ENCODE results near the gene CYP2C8. TPM values are rescaled to one million over a fixed set of nuclear protein-coding genes. Genes with fewer than 3 reads are reported as not detected.

CYP2C8 gene
- total RNA-seq, 1 experiment from 2014 or later = 0.75 TPM

DNA sequence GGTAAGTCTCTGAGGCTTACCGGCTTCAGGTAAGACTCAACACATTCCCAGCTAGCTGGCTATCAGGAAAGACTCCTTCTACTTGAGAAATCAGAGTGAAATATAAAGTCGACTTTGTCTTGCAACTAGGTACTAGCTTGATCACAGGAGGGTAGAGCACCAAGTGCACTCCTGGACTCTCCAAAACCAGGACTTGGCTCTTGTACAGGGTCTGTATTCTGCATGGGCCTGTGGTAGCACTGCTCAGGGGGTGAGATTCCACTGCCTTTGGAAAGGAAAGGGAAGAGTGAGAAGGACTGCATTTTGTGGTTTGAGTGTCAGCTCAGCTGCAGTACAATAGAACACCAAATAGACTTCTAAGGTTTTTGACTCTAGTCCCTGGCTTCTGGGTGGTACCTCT, 19.4 kb downstream of the CYP2C8 start:
- no peak overlapping the region for H3K4me3 Mint-ChIP-seq (ENCODE audit: unreplicated experiment)
- no peaks in the 10 kb centered on the region for H3K4me1 ChIP-seq
- H3K27ac Mint-ChIP-seq (ENCODE audit: unreplicated experiment) = no peak overlapping the region
- TF ChIP-seq, protein P1, sequence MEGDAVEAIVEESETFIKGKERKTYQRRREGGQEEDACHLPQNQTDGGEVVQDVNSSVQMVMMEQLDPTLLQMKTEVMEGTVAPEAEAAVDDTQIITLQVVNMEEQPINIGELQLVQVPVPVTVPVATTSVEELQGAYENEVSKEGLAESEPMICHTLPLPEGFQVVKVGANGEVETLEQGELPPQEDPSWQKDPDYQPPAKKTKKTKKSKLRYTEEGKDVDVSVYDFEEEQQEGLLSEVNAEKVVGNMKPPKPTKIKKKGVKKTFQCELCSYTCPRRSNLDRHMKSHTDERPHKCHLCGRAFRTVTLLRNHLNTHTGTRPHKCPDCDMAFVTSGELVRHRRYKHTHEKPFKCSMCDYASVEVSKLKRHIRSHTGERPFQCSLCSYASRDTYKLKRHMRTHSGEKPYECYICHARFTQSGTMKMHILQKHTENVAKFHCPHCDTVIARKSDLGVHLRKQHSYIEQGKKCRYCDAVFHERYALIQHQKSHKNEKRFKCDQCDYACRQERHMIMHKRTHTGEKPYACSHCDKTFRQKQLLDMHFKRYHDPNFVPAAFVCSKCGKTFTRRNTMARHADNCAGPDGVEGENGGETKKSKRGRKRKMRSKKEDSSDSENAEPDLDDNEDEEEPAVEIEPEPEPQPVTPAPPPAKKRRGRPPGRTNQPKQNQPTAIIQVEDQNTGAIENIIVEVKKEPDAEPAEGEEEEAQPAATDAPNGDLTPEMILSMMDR (IDR thresholded peaks at IDR 0.05; ENCODE audit: insufficient read depth in 1 of 2, low read depth in 1 of 2, low read length in 1 of 2, severe bottlenecking in 1 of 2, unreplicated experiment in 1 of 2) = no peak
- no peaks in the 10 kb centered on the region for H3K4me1 Mint-ChIP-seq (ENCODE audit: low read depth, unreplicated experiment)
- no peaks in the 10 kb centered on the region for H3K36me3 ChIP-seq (ENCODE audit: control insufficient read depth, insufficient read depth, low read length)
- intact Hi-C loops (cut with micrococcal nuclease; ENCODE audit: unreplicated experiment) = no loop called here
- ChIA-PET CTCF (no interaction called here), POLR2A (no interaction called here)
- no peaks in the 10 kb centered on the region for H3K27me3 Mint-ChIP-seq (ENCODE audit: insufficient read depth, unreplicated experiment)
- BruUV-seq (replicated peaks) = no TSS peak
- H3K9me3 ChIP-seq = peaks cover 9% of the 10 kb centered on the region; the same call in 1 of the 2 replicates
- no peak overlapping the region for H3K4me3 ChIP-seq (ENCODE audit: low read depth, low read length)
- no peaks in the 10 kb centered on the region for H3K27me3 ChIP-seq (replicated peaks; ENCODE audit: control insufficient read depth, insufficient read depth, low read length)
- no peaks in the 10 kb centered on the region for H3K36me3 Mint-ChIP-seq (ENCODE audit: insufficient read depth, unreplicated experiment)
- no peaks in the 10 kb centered on the region for H3K9me3 Mint-ChIP-seq (ENCODE audit: unreplicated experiment)
- DNase-seq = no peak

DNA sequence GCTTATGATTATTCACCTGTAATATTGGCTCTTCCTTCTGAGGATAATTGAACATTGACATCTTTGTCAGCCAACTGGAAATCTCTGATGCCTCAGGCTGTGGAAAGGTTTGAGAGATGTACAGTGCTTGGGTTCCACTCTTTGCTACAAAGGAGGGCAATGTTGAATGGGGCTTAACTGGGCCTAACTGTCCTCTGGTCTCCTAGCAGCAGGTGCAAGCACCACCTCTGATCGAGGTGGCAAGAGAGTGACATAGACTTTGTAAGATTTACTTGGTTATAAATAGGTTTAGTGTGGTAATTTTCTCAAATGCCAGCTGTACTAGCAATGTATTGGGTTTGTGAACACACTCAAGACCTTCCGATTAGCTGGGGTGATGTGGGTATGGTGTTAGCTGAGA, 21.1 kb downstream of the CYP2C8 start:
- peaks cover 4% of the 10 kb centered on the region; the same call in 1 of the 2 replicates for H3K9me3 ChIP-seq
- H3K4me3 Mint-ChIP-seq (ENCODE audit: unreplicated experiment) = no peak overlapping the region
- no TSS peak for BruUV-seq (replicated peaks)
- H3K36me3 Mint-ChIP-seq (ENCODE audit: insufficient read depth, unreplicated experiment) = no peaks in the 10 kb centered on the region
- TF ChIP-seq, protein P1 (IDR thresholded peaks at IDR 0.05; ENCODE audit: insufficient read depth in 1 of 2, low read depth in 1 of 2, low read length in 1 of 2, severe bottlenecking in 1 of 2, unreplicated experiment in 1 of 2) = no peak
- no peaks in the 10 kb centered on the region for H3K27me3 ChIP-seq (replicated peaks; ENCODE audit: control insufficient read depth, insufficient read depth, low read length)
- CTCF ChIA-PET = no interaction called here
- intact Hi-C loops (cut with micrococcal nuclease; ENCODE audit: unreplicated experiment) = no loop called here
- DNase-seq = no peak
- H3K27me3 Mint-ChIP-seq (ENCODE audit: insufficient read depth, unreplicated experiment) = no peaks in the 10 kb centered on the region
- H3K4me1 ChIP-seq = no peaks in the 10 kb centered on the region
- no peak overlapping the region for H3K4me3 ChIP-seq (ENCODE audit: low read depth, low read length)
- H3K9me3 Mint-ChIP-seq (ENCODE audit: unreplicated experiment) = no peaks in the 10 kb centered on the region
- no peaks in the 10 kb centered on the region for H3K4me1 Mint-ChIP-seq (ENCODE audit: low read depth, unreplicated experiment)
- H3K27ac Mint-ChIP-seq (ENCODE audit: unreplicated experiment) = no peak overlapping the region
- H3K36me3 ChIP-seq (ENCODE audit: control insufficient read depth, insufficient read depth, low read length) = no peaks in the 10 kb centered on the region
- POLR2A ChIA-PET = no interaction called here

DNA sequence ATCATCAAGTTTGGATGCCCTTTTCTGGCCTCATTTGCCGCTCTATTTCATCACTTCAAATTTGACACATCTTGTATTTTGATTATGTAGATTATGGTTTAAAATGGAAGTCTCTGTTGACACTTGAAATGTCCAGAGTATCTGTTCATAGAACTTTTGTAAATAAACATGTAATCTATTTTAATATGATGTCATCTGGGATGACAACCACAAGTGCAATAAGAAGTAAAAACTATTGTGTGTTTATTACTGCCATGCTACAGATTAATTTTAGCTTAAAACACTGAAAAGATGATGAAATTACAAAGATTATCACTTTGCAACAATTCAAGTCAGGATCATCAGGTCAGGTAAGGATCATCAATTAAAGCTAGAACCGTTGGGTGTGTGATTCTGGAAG, 30.0 kb downstream of the CYP2C8 start:
- H3K4me3 Mint-ChIP-seq (ENCODE audit: unreplicated experiment) = no peak overlapping the region
- no peaks in the 10 kb centered on the region for H3K9me3 Mint-ChIP-seq (ENCODE audit: unreplicated experiment)
- no peaks in the 10 kb centered on the region for H3K36me3 Mint-ChIP-seq (ENCODE audit: insufficient read depth, unreplicated experiment)
- no peak overlapping the region for H3K4me3 ChIP-seq (ENCODE audit: low read depth, low read length)
- no peak overlapping the region for H3K27ac Mint-ChIP-seq (ENCODE audit: unreplicated experiment)
- TF ChIP-seq, protein P1 (IDR thresholded peaks at IDR 0.05; ENCODE audit: insufficient read depth in 1 of 2, low read depth in 1 of 2, low read length in 1 of 2, severe bottlenecking in 1 of 2, unreplicated experiment in 1 of 2) = no peak
- no peaks in the 10 kb centered on the region for H3K9me3 ChIP-seq
- CTCF ChIA-PET = no interaction called here
- H3K27me3 Mint-ChIP-seq (ENCODE audit: insufficient read depth, unreplicated experiment) = no peaks in the 10 kb centered on the region
- no peaks in the 10 kb centered on the region for H3K36me3 ChIP-seq (ENCODE audit: control insufficient read depth, insufficient read depth, low read length)
- H3K4me1 ChIP-seq = peaks cover 19% of the 10 kb centered on the region
- DNase-seq = no peak
- POLR2A ChIA-PET = no interaction called here
- no peaks in the 10 kb centered on the region for H3K27me3 ChIP-seq (replicated peaks; ENCODE audit: control insufficient read depth, insufficient read depth, low read length)
- peaks cover 19% of the 10 kb centered on the region for H3K4me1 Mint-ChIP-seq (ENCODE audit: low read depth, unreplicated experiment)
- BruUV-seq (replicated peaks) = no TSS peak
- intact Hi-C loops (cut with micrococcal nuclease; ENCODE audit: unreplicated experiment) = no loop called here

Measured in Caco-2 (cell line).